A549 (cell line): ENCODE measurements around the gene PFKFB3. TPM values are rescaled to one million over a fixed set of nuclear protein-coding genes. Genes with fewer than 3 reads are reported as not detected.

ENCODE experiments used
- ATAC-seq, 2 experiments: fragments of 200-7000 bp in 1 of 2; fragments of >200 bp in 1 of 2; cut with Nextera tagmentation in 1 of 2; cut with Tn5 transposase in 1 of 2; 3 replicates each; pipeline versions ENCODE4 v1.8.0 to v1.9.1; 2018 to 2020; ENCODE audit warnings: mild to moderate bottlenecking in 1 of 2, moderate library complexity in 1 of 2
- CTCF ChIA-PET: fragments of 300-600 bp; sonication (Branson Sonifier 250); formaldehyde crosslinking; extraction: SDS; loops from one replicate; lab custom pipeline; 2021; ENCODE audit warnings: antibody characterized with exemption, inconsistent platforms; lab: Yijun Ruan, JAX
- POLR2A ChIA-PET: fragments of 350-600 bp; formaldehyde crosslinking; extraction: SDS; loops from one replicate; lab custom pipeline; 2021; ENCODE audit warnings: antibody characterized with exemption, inconsistent platforms; lab: Yijun Ruan, JAX
- DNase-seq, 2 experiments: peaks; one replicate each; pipeline versions ENCODE4 v3.0.0 to v3.0.0-alpha.2; 2011 to 2016; ENCODE audit warnings: low read depth in 1 of 2, low spot score in 1 of 2
- FAIRE-seq: peaks from 2 replicates; lab custom pipeline; 2011; peaks lifted over from hg19 to GRCh38; lab: Jason Lieb, UNC
- H3K27ac ChIP-seq, 2 experiments: fragments of >200 bp; sonication (Bioruptor Twin); formaldehyde crosslinking; 3 replicates each; pipeline ENCODE4 v1.5.1; 2016 to 2017
- H3K4me1 ChIP-seq: fragments of >200 bp; sonication (Bioruptor Twin); formaldehyde crosslinking; 3 replicates; pipeline ENCODE4 v1.6.1; 2016
- H3K4me2 ChIP-seq: fragments of >200 bp; sonication (Bioruptor Twin); formaldehyde crosslinking; 3 replicates; pipeline ENCODE4 v1.6.1; 2016
- H3K4me3 ChIP-seq: fragments of >200 bp; sonication (Bioruptor Twin); formaldehyde crosslinking; 3 replicates; pipeline ENCODE4 v1.5.1; 2016
- H3K9me3 ChIP-seq: fragments of >200 bp; sonication (Bioruptor Twin); formaldehyde crosslinking; 3 replicates; pipeline ENCODE4 v1.6.1; 2016
- ATOH8 ChIP-seq: fragments of 250-450 bp; sonication (Bioruptor Pico); IDR thresholded peaks from 2 replicates; pipeline ENCODE4 v1.5.0; 2020; ENCODE audit warnings: low read depth, mild to moderate bottlenecking, moderate library complexity
- CBX8 ChIP-seq: fragments of 200-600 bp; sonication (generic); IDR thresholded peaks from 2 replicates; pipeline ENCODE4 v1.6.1; 2016
- FOSB ChIP-seq: fragments of 250-450 bp; sonication (Bioruptor Pico); IDR thresholded peaks from 2 replicates; pipeline ENCODE4 v1.5.0; 2020; ENCODE audit warnings: mild to moderate bottlenecking, moderate library complexity
- FOSL2 ChIP-seq, 2 experiments: fragments of 450-650 bp in 1 of 2; fragments of >200 bp in 1 of 2; sonication (Bioruptor Twin) in 1 of 2; formaldehyde crosslinking; IDR thresholded peaks; 2 replicates each; pipeline versions ENCODE4 v1.5.0 to v1.6.1; 2016 to 2020; ENCODE audit warnings: mild to moderate bottlenecking in 1 of 2, moderate library complexity in 1 of 2
- HEYL ChIP-seq: fragments of 250-450 bp; sonication (Bioruptor Pico); IDR thresholded peaks from 2 replicates; pipeline ENCODE4 v1.8.0; 2021; ENCODE audit warnings: mild to moderate bottlenecking, moderate library complexity
- HOXA7 ChIP-seq: fragments of 250-450 bp; sonication (Bioruptor Pico); IDR thresholded peaks from 2 replicates; pipeline ENCODE4 v1.5.0; 2020; ENCODE audit warnings: mild to moderate bottlenecking, moderate library complexity
- KDM1A ChIP-seq: fragments of 200-600 bp; sonication (generic); IDR thresholded peaks from 2 replicates; pipeline ENCODE4 v1.6.1; 2016; ENCODE audit warnings: low read depth, mild to moderate bottlenecking
- NFE2L2 ChIP-seq: fragments of 150-350 bp; conservative IDR thresholded peaks from 2 replicates; pipeline ENCODE4 v1.6.1; 2014; ENCODE audit warnings: low read length
- POLR2AphosphoS2 ChIP-seq: conservative IDR thresholded peaks from 2 replicates; pipeline ENCODE4 v1.6.1; 2012; ENCODE audit warnings: low read length, improper control_type of control experiment, inconsistent platforms
- RFX5 ChIP-seq: fragments of 450-650 bp; IDR thresholded peaks from 2 replicates; pipeline ENCODE4 v1.7.1; 2014; ENCODE audit warnings: antibody characterized with exemption, mild to moderate bottlenecking, moderate library complexity
- RNF2 ChIP-seq: fragments of 200-600 bp; sonication (generic); IDR thresholded peaks from 2 replicates; pipeline ENCODE4 v1.6.1; 2016; ENCODE audit warnings: low read depth, mild to moderate bottlenecking, antibody characterized with exemption, moderate library complexity, borderline replicate concordance
- SMC3 ChIP-seq: fragments of >200 bp; sonication (Bioruptor Twin); formaldehyde crosslinking; IDR thresholded peaks from 3 replicates; pipeline ENCODE4 v1.6.1; 2018; ENCODE audit warnings: inconsistent platforms
- TFCP2L1 ChIP-seq: fragments of 250-450 bp; sonication (Bioruptor Pico); IDR thresholded peaks from 2 replicates; pipeline ENCODE4 v1.5.0; 2021; ENCODE audit warnings: mild to moderate bottlenecking
- TP53 ChIP-seq: fragments of 250-450 bp; sonication (Bioruptor Pico); IDR thresholded peaks from 2 replicates; pipeline ENCODE4 v1.5.0; 2021; ENCODE audit warnings: mild to moderate bottlenecking, moderate library complexity
- ZSCAN20 ChIP-seq: fragments of 250-450 bp; sonication (Bioruptor Pico); IDR thresholded peaks from 2 replicates; pipeline ENCODE4 v1.8.0; 2022; ENCODE audit warnings: mild to moderate bottlenecking, moderate library complexity
- WGBS: methylation state at CpG from one replicate; pipeline ENCODE4 v1.1.6; 2017; ENCODE audit errors: missing lambda C conversion rate; 5-methylcytosine and 5-hydroxymethylcytosine counted together
- polyA plus RNA-seq, 4 experiments: library from polyadenylated mRNA; depleted of rRNA in 3 of 4; stranded (reverse); fragments of >200 nt; fragmentation: RNase III in 1 of 4; extraction: RNeasy Plus Mini Kit Qiagen cat#74134 plus additional on column Dnase treatment in 1 of 4; gene quantifications; 2 replicates in 3 of 4; 3 replicates in 1 of 4; pipeline ENCODE4 v1.2.3, GENCODE V29; 2011 to 2017
- TF ChIP-seq, protein P1 (sequence below): fragments of 450-650 bp; IDR thresholded peaks from 2 replicates; pipeline ENCODE4 v1.6.1; 2014; ENCODE audit warnings: antibody characterized with exemption

The PFKFB3 gene
- polyA plus RNA-seq, 2 of the 4 experiments (the other 2 are of a cell fraction): 139 to 232 TPM

GRCh38 chr10:6230315-6230714, 27.6 kb downstream of the PFKFB3 start:
- ChIA-PET POLR2A (interaction anchor here (1.7 kb wide), 1 partner anchor 28 kb away, joined by 6 read pairs; the partner anchor contains the start of gene PFKFB3), CTCF (interaction anchor here (1.1 to 1.2 kb wide), 2 partner anchors 28 to 171 kb away, joined by 5 to 6 read pairs; partner anchors contain the start of gene PFKFB3)
- Histone ChIP-seq H3K27ac (peak overlapping the region; percentile 16 to 82; a peak in 4 of 6 replicates), H3K4me3 (no peak overlapping the region), H3K4me1 (peaks cover 96% of the 10 kb centered on the region), H3K9me3 (no peaks in the 10 kb centered on the region), H3K4me2 (no peak overlapping the region)
- WGBS: 91% methylated on average over 2 of the region's 2 CpGs
- ATAC-seq (no peak), DNase-seq (no peak), FAIRE-seq (no peak)
- TF ChIP-seq ZSCAN20 (CRISPR knock-in tag) (no peak), KDM1A (no peak), FOSL2 (IDR thresholded peaks at IDR 0.05) (no peak), FOSL2 (CRISPR knock-in tag; IDR thresholded peaks at IDR 0.05) (no peak), ATOH8 (no peak)

- H3K4me2 ChIP-seq: no peak overlapping the region
- peak overlapping the region; percentile 15 to 82; a peak in 4 of 6 replicates for H3K27ac ChIP-seq
- TF ChIP-seq POLR2AphosphoS2: peak; percentile 46; the same call in 1 of the 2 replicates
- TF ChIP-seq NFE2L2: no peak
- ChIA-PET POLR2A (no interaction called here), CTCF (interaction anchor here (0.7 to 2.4 kb wide), 3 partner anchors 29 to 176 kb away, joined by 3 to 9 read pairs (median 5); partner anchors contain the start of gene PFKFB3)
- peaks cover 94% of the 10 kb centered on the region for H3K4me1 ChIP-seq
- no peak overlapping the region for H3K4me3 ChIP-seq
- FAIRE-seq (no peak), ATAC-seq (no peak), DNase-seq (no peak)
- no peaks in the 10 kb centered on the region for H3K9me3 ChIP-seq
- whole genome bisulfite sequencing: 93% methylated on average over 9 of the region's 12 CpGs
Observed at GRCh38 chr10:6231146-6231545, 28.4 kb downstream of the PFKFB3 start.

GRCh38 chr10:6231730-6232129, 29.0 kb downstream of the PFKFB3 start:
- 83% methylated on average over 13 of the region's 13 CpGs for WGBS
- CTCF ChIA-PET: interaction anchor here (0.7 to 2.4 kb wide), 5 partner anchors 18 to 175 kb away, joined by 3 to 19 read pairs (median 5); partner anchors contain the start of gene PFKFB3

DNA sequence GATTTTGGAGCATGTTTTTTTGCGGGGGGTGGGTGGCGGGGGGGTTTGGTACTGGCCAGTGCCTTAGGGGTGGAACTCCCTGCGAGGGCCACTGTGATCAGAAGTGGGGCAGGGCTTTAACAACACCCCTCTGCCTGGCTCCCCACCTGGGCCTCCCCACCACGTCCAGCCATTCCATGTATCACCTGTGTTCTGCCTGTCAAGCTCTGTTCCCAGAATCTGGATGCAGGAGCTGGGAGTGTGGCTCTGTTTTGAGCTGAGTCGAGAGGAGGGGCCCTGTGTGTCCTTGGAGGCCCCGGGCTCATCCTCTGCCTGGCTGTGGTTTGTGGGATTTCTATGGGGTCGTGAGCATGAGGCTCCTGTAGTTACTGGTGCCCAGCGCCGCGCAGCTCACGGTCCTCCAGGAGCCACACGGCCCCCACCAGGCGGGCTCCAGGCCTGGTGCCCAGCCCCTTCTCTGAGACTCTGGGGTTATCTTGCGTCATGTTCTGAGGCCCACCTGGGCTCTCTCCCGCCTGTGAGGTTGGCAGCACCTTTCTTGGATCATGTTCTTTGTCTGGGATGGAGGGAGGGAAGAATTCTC, 29.6 kb downstream of the PFKFB3 start:
- H3K27ac ChIP-seq: peak overlapping the region; percentile 55 to 82; a peak in 5 of 6 replicates
- H3K4me2 ChIP-seq: peak overlapping the region; percentile 22; the same call in 2 of the 3 replicates
- peaks cover 91% of the 10 kb centered on the region for H3K4me1 ChIP-seq
- H3K9me3 ChIP-seq: no peaks in the 10 kb centered on the region
- ChIA-PET POLR2A (interaction anchor here (1.0 kb wide), 1 partner anchor 30 kb away, joined by 5 read pairs; the partner anchor contains the start of gene PFKFB3), CTCF (interaction anchor here (0.8 to 2.4 kb wide), 6 partner anchors 11 to 175 kb away, joined by 3 to 19 read pairs (median 4); partner anchors contain the start of gene PFKFB3)
- peak in 1 of 2 experiments; percentile 2; a peak in 3 of 6 replicates for ATAC-seq
- no peak for FAIRE-seq
- no peak overlapping the region for H3K4me3 ChIP-seq
- WGBS: 84% methylated on average over 10 of the region's 15 CpGs
- no peak for DNase-seq
- TF ChIP-seq RNF2 (no peak), RFX5 (no peak), ZSCAN20 (CRISPR knock-in tag) (no peak), TP53 (CRISPR knock-in tag) (no peak)
- TF ChIP-seq, protein P1, sequence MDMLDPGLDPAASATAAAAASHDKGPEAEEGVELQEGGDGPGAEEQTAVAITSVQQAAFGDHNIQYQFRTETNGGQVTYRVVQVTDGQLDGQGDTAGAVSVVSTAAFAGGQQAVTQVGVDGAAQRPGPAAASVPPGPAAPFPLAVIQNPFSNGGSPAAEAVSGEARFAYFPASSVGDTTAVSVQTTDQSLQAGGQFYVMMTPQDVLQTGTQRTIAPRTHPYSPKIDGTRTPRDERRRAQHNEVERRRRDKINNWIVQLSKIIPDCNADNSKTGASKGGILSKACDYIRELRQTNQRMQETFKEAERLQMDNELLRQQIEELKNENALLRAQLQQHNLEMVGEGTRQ: no peak

More at GRCh38 chr10:6231730-6232129, 29.0 kb downstream of the PFKFB3 start:
- ATAC-seq (no peak), FAIRE-seq (no peak), DNase-seq (no peak)
- Histone ChIP-seq H3K4me1 (peaks cover 91% of the 10 kb centered on the region), H3K9me3 (no peaks in the 10 kb centered on the region), H3K4me2 (0 out of 3 replicates have a peak overlapping the region, but pooled peaks have one; percentile 22), H3K4me3 (no peak overlapping the region), H3K27ac (peak overlapping the region; percentile 55 to 82; a peak in 4 of 6 replicates)
- POLR2A ChIA-PET: interaction anchor here (1.0 kb wide), 1 partner anchor 29 kb away, joined by 5 read pairs; the partner anchor contains the start of gene PFKFB3
- TF ChIP-seq SMC3 (no peak), HEYL (CRISPR knock-in tag) (no peak), CBX8 (no peak), FOSB (CRISPR knock-in tag) (no peak), TFCP2L1 (no peak), KDM1A (no peak), HOXA7 (CRISPR knock-in tag) (no peak)
